Stomach smooth muscle (tissue), 2 donors: ENCODE data around the gene B4GALNT3.

Source experiments
- H3K27ac ChIP-seq: one replicate; pipeline ENCODE4 v1.7.0; 2013; ENCODE audit warnings: mild to moderate bottlenecking, low read length, inconsistent platforms
- H3K27me3 ChIP-seq, 2 donors: one replicate each; pipeline ENCODE4 v1.7.0; 2013; ENCODE audit warnings: low read length in 2 of 2; ENCODE audit not compliant: insufficient read depth in 2 of 2, control insufficient read depth in 1 of 2
- H3K36me3 ChIP-seq, 2 donors: one replicate each; pipeline ENCODE4 v1.7.0; 2013; ENCODE audit warnings: low read length in 2 of 2; ENCODE audit not compliant: control insufficient read depth in 2 of 2, insufficient read depth in 2 of 2
- H3K4me1 ChIP-seq: one replicate; pipeline ENCODE4 v1.7.0; 2013; ENCODE audit warnings: low read length; ENCODE audit not compliant: control insufficient read depth, insufficient read depth
- H3K4me3 ChIP-seq, 2 donors: one replicate each; pipeline ENCODE4 v1.7.0; 2013; ENCODE audit warnings: low read length in 2 of 2
- H3K9ac ChIP-seq, 2 donors: one replicate each; pipeline ENCODE4 v1.7.0; 2013; ENCODE audit warnings: low read length in 2 of 2, mild to moderate bottlenecking in 1 of 2
- H3K9me3 ChIP-seq, 2 donors: one replicate each; pipeline ENCODE4 v1.7.0; 2013; ENCODE audit warnings: low read length in 2 of 2; ENCODE audit not compliant: control insufficient read depth in 2 of 2
- donor health status: healthy.
- donor health status: Pancreatic carcinoma.

Gene B4GALNT3

GRCh38 chr12:559208-559905 lies 99.6 kb downstream of the B4GALNT3 start:
- no peaks in the 10 kb centered on the region for H3K36me3 ChIP-seq
- H3K9ac ChIP-seq, result no peak overlapping the region
- H3K9me3 ChIP-seq, result no peaks in the 10 kb centered on the region
- H3K4me3 ChIP-seq, result no peak overlapping the region
- H3K4me1 ChIP-seq, result no peaks in the 10 kb centered on the region
- no peak overlapping the region for H3K27ac ChIP-seq
- no peaks in the 10 kb centered on the region for H3K27me3 ChIP-seq

GRCh38 chr12:559906-560455 lies 100.2 kb downstream of the B4GALNT3 start:
- Histone ChIP-seq H3K27ac (no peak overlapping the region), H3K36me3 (no peaks in the 10 kb centered on the region), H3K27me3 (no peaks in the 10 kb centered on the region), H3K4me1 (no peaks in the 10 kb centered on the region), H3K4me3 (no peak overlapping the region), H3K9ac (no peak overlapping the region), H3K9me3 (no peaks in the 10 kb centered on the region)

GRCh38 chr12:560691-561390 lies 101.1 kb downstream of the B4GALNT3 start:
- Histone ChIP-seq H3K36me3 (no peaks in the 10 kb centered on the region), H3K4me3 (no peak overlapping the region), H3K9me3 (no peaks in the 10 kb centered on the region), H3K27ac (no peak overlapping the region), H3K9ac (no peak overlapping the region), H3K4me1 (no peaks in the 10 kb centered on the region), H3K27me3 (no peaks in the 10 kb centered on the region)

GRCh38 chr12:561391-561705 lies 101.6 kb downstream of the B4GALNT3 start:
- Histone ChIP-seq H3K9me3 (no peaks in the 10 kb centered on the region), H3K36me3 (no peaks in the 10 kb centered on the region), H3K4me3 (no peak overlapping the region), H3K27me3 (no peaks in the 10 kb centered on the region), H3K9ac (no peak overlapping the region), H3K4me1 (no peaks in the 10 kb centered on the region), H3K27ac (no peak overlapping the region)

- Histone ChIP-seq H3K9ac (no peak overlapping the region), H3K4me1 (no peaks in the 10 kb centered on the region), H3K9me3 (no peaks in the 10 kb centered on the region), H3K4me3 (no peak overlapping the region), H3K27ac (no peak overlapping the region), H3K27me3 (no peaks in the 10 kb centered on the region), H3K36me3 (no peaks in the 10 kb centered on the region)
Observed at GRCh38 chr12:561908-562593, 102.3 kb downstream of the B4GALNT3 start.

GRCh38 chr12:562634-563033 lies 102.9 kb downstream of the B4GALNT3 start:
- no peaks in the 10 kb centered on the region for H3K9me3 ChIP-seq

GRCh38 chr12:563250-563781 lies 103.6 kb downstream of the B4GALNT3 start:
- Histone ChIP-seq H3K9me3 (no peaks in the 10 kb centered on the region), H3K27me3 (no peaks in the 10 kb centered on the region), H3K9ac (no peak overlapping the region), H3K36me3 (no peaks in the 10 kb centered on the region), H3K4me1 (no peaks in the 10 kb centered on the region), H3K27ac (no peak overlapping the region), H3K4me3 (no peak overlapping the region)

More at GRCh38 chr12:562634-563033, 102.9 kb downstream of the B4GALNT3 start:
- no peaks in the 10 kb centered on the region for H3K36me3 ChIP-seq
- H3K9ac ChIP-seq, result no peak overlapping the region
- no peak overlapping the region for H3K27ac ChIP-seq
- no peak overlapping the region for H3K4me3 ChIP-seq
- no peaks in the 10 kb centered on the region for H3K4me1 ChIP-seq
- H3K27me3 ChIP-seq, result no peaks in the 10 kb centered on the region

- no peaks in the 10 kb centered on the region for H3K27me3 ChIP-seq
- H3K9me3 ChIP-seq, result no peaks in the 10 kb centered on the region
- no peaks in the 10 kb centered on the region for H3K36me3 ChIP-seq
- no peak overlapping the region for H3K4me3 ChIP-seq
- H3K27ac ChIP-seq, result no peak overlapping the region
- no peaks in the 10 kb centered on the region for H3K4me1 ChIP-seq
- no peak overlapping the region for H3K9ac ChIP-seq
Observed at GRCh38 chr12:563787-564298, 104.1 kb downstream of the B4GALNT3 start.

- Histone ChIP-seq H3K4me1 (peaks cover 3% of the 10 kb centered on the region), H3K36me3 (no peaks in the 10 kb centered on the region), H3K27me3 (no peaks in the 10 kb centered on the region), H3K4me3 (no peak overlapping the region), H3K9ac (no peak overlapping the region), H3K27ac (no peak overlapping the region), H3K9me3 (no peaks in the 10 kb centered on the region)
Observed at GRCh38 chr12:565161-565560, 105.4 kb downstream of the B4GALNT3 start.

GRCh38 chr12:565589-566105 lies 105.9 kb downstream of the B4GALNT3 start:
- H3K4me1 ChIP-seq, result peaks cover 8% of the 10 kb centered on the region
- no peaks in the 10 kb centered on the region for H3K9me3 ChIP-seq

More at GRCh38 chr12:565589-566105, 105.9 kb downstream of the B4GALNT3 start:
- Histone ChIP-seq H3K27me3 (no peaks in the 10 kb centered on the region), H3K4me3 (no peak overlapping the region), H3K36me3 (no peaks in the 10 kb centered on the region), H3K9ac (no peak overlapping the region), H3K27ac (no peak overlapping the region)
